Pericardium fibroblast (primary cell): ENCODE measurements around the gene APLP2. TPM values are rescaled to one million over a fixed set of nuclear protein-coding genes. Genes with fewer than 3 reads are reported as not detected.

Experiments used
- total RNA-seq: library from RNA; depleted of rRNA; stranded (reverse); fragments of >200 nt; gene quantifications from 2 replicates; pipeline ENCODE4 v1.2.3, GENCODE V29; 2015

Gene APLP2
- total RNA-seq, result 257 and 364 TPM in 2 replicates

DNA sequence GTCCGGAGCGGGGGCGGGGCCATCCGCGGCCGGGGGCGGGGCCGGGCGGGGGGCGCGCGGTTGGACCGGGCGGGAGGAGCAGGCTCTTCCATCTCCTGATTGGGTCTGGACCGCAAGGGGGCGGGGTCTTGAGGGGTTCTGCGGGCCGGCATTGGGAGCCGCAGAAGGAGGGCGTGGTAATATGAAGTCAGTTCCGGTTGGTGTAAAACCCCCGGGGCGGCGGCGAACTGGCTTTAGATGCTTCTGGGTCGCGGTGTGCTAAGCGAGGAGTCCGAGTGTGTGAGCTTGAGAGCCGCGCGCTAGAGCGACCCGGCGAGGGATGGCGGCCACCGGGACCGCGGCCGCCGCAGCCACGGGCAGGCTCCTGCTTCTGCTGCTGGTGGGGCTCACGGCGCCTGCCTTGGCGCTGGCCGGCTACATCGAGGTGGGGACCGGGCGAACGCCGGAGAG is at the start of gene APLP2:
TSS of gene APLP2 (plus strand) at position 236 of the 450 bp plus-strand sequence. CDS start at position 320, 84 bp downstream.

DNA sequence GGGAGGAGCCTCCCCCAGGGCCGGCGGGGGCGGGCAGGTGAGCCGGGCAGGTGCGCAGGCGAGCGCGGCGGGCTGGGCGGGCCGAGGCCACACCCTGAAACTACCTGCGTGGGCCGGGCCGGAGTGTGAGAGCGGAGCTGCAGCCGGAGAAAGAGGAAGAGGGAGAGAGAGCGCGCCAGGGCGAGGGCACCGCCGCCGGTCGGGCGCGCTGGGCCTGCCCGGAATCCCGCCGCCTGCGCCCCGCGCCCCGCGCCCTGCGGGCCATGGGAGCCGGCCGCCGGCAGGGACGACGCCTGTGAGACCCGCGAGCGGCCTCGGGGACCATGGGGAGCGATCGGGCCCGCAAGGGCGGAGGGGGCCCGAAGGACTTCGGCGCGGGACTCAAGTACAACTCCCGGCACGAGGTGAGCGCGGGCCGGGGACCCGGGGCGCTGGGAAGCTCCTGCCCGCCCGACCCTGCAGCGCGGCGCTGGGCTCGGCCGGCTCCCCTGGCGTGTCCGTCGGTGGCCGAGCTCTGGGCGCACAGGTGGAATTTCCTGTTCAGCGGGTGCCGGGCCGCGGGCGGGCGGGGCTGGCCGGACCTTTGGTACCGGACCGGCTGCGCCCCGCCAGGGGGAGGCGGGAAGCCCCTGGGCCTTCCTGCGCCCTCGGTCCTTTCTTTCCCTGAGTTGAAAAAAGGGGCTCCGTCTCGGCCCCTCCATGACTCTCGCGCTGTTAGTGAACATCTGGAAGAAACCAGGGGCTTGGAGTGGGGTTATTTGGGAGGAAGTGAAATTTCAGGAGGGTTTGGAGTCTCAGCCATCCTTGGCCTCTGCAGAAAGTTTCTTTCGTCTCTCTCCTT is 90.2 kb downstream of the APLP2 start, which contains the start of gene ST14:
TSS of gene ST14 (plus strand) at position 126 of the 841 bp plus-strand sequence. CDS start at position 324, 198 bp downstream.

Other genes with a start within 250 kb of the APLP2 start
- gene NFRKB, start 174.3 kb upstream of the APLP2 start, total RNA-seq, result 15.3 and 16.0 TPM in 2 replicates
- gene PRDM10, start 67.1 kb upstream of the APLP2 start, total RNA-seq, result 3.0 and 17.7 TPM in 2 replicates
- gene ST14, start 89.9 kb downstream of the APLP2 start, total RNA-seq, result not detected in 2 replicates
- 12.5 and 22.6 TPM in 2 replicates for gene ZBTB44, start 245.0 kb downstream of the APLP2 start, total RNA-seq